ENCODE data around the gene CDR2.

Gene CDR2

GRCh38 chr16:22335668-22336246 lies 38.7 kb downstream of the CDR2 start:
- no peak for TF ChIP-seq SPI1 (IDR thresholded peaks at IDR 0.05; ENCODE audit: borderline replicate concordance, low read depth)
- Histone ChIP-seq H3K27me3 (ENCODE audit: insufficient read depth, poor library complexity, severe bottlenecking) (no peaks in the 10 kb centered on the region), H3K4me3 (replicated peaks; ENCODE audit: insufficient read depth, low read length) (no peak overlapping the region), H3K27ac (replicated peaks) (no peak overlapping the region)
- no peak for DNase-seq (ENCODE audit: low read depth in 1 of 2, low spot score in 1 of 2)

DNA sequence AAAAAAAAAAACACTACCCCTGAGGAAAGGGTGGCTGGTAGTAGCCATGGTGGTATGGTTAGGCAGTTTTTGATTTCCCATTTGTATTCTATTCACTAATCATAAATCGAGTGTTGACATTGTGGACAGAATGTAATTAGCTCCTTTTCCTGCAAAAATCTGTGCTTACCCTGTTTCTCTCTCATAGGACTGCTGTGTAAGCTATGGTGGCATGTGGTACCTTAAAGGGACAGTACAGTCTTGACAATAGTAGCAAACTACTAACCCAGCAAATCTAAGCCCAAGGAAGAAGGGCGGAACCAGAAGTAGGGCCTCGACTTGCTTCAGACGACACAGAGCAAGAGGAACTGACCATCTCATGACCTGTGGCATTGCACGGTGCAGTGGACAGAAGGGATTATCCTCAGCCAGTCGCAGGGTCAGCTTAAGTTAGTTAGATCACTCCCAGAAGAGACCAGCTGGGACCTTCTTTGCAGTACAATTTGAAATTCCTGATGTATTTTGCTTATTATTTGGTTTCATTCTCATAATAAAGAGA lies 40.9 kb downstream of the CDR2 start:
- TF ChIP-seq POLR2AphosphoS5 (IDR thresholded peaks at IDR 0.05; ENCODE audit: low read depth) (no peak), SPI1 (IDR thresholded peaks at IDR 0.05; ENCODE audit: borderline replicate concordance, low read depth) (no peak), GABPA (IDR thresholded peaks at IDR 0.05; ENCODE audit: low read depth) (no peak)
- TF ChIP-seq, protein P1, sequence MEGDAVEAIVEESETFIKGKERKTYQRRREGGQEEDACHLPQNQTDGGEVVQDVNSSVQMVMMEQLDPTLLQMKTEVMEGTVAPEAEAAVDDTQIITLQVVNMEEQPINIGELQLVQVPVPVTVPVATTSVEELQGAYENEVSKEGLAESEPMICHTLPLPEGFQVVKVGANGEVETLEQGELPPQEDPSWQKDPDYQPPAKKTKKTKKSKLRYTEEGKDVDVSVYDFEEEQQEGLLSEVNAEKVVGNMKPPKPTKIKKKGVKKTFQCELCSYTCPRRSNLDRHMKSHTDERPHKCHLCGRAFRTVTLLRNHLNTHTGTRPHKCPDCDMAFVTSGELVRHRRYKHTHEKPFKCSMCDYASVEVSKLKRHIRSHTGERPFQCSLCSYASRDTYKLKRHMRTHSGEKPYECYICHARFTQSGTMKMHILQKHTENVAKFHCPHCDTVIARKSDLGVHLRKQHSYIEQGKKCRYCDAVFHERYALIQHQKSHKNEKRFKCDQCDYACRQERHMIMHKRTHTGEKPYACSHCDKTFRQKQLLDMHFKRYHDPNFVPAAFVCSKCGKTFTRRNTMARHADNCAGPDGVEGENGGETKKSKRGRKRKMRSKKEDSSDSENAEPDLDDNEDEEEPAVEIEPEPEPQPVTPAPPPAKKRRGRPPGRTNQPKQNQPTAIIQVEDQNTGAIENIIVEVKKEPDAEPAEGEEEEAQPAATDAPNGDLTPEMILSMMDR (IDR thresholded peaks at IDR 0.05; ENCODE audit: insufficient read depth, low read length) = no peak
- TF ChIP-seq, protein P2, sequence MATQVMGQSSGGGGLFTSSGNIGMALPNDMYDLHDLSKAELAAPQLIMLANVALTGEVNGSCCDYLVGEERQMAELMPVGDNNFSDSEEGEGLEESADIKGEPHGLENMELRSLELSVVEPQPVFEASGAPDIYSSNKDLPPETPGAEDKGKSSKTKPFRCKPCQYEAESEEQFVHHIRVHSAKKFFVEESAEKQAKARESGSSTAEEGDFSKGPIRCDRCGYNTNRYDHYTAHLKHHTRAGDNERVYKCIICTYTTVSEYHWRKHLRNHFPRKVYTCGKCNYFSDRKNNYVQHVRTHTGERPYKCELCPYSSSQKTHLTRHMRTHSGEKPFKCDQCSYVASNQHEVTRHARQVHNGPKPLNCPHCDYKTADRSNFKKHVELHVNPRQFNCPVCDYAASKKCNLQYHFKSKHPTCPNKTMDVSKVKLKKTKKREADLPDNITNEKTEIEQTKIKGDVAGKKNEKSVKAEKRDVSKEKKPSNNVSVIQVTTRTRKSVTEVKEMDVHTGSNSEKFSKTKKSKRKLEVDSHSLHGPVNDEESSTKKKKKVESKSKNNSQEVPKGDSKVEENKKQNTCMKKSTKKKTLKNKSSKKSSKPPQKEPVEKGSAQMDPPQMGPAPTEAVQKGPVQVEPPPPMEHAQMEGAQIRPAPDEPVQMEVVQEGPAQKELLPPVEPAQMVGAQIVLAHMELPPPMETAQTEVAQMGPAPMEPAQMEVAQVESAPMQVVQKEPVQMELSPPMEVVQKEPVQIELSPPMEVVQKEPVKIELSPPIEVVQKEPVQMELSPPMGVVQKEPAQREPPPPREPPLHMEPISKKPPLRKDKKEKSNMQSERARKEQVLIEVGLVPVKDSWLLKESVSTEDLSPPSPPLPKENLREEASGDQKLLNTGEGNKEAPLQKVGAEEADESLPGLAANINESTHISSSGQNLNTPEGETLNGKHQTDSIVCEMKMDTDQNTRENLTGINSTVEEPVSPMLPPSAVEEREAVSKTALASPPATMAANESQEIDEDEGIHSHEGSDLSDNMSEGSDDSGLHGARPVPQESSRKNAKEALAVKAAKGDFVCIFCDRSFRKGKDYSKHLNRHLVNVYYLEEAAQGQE (IDR thresholded peaks at IDR 0.05; ENCODE audit: insufficient replicate concordance, low read depth) = no peak
- DNase-seq (ENCODE audit: low read depth in 1 of 2, low spot score in 1 of 2) = no peak
- Histone ChIP-seq H3K4me3 (replicated peaks; ENCODE audit: insufficient read depth, low read length) (no peak overlapping the region), H3K27me3 (ENCODE audit: insufficient read depth, poor library complexity, severe bottlenecking) (no peaks in the 10 kb centered on the region), H3K27ac (replicated peaks) (no peak overlapping the region)

GRCh38 chr16:22330326-22330725 lies 44.1 kb downstream of the CDR2 start:
- no peak for DNase-seq (ENCODE audit: low read depth in 1 of 2, low spot score in 1 of 2)
- no peak for TF ChIP-seq POLR2AphosphoS5 (IDR thresholded peaks at IDR 0.05; ENCODE audit: low read depth)
- no peak for TF ChIP-seq SPI1 (IDR thresholded peaks at IDR 0.05; ENCODE audit: borderline replicate concordance, low read depth)
- TF ChIP-seq GABPA (IDR thresholded peaks at IDR 0.05; ENCODE audit: low read depth) = no peak
- TF ChIP-seq, protein P1 (IDR thresholded peaks at IDR 0.05; ENCODE audit: insufficient read depth, low read length) = no peak
- TF ChIP-seq, protein P2 (IDR thresholded peaks at IDR 0.05; ENCODE audit: insufficient replicate concordance, low read depth) = no peak
- Histone ChIP-seq H3K27ac (replicated peaks) (no peak overlapping the region), H3K4me3 (replicated peaks; ENCODE audit: insufficient read depth, low read length) (no peak overlapping the region), H3K27me3 (ENCODE audit: insufficient read depth, poor library complexity, severe bottlenecking) (no peaks in the 10 kb centered on the region)

DNA sequence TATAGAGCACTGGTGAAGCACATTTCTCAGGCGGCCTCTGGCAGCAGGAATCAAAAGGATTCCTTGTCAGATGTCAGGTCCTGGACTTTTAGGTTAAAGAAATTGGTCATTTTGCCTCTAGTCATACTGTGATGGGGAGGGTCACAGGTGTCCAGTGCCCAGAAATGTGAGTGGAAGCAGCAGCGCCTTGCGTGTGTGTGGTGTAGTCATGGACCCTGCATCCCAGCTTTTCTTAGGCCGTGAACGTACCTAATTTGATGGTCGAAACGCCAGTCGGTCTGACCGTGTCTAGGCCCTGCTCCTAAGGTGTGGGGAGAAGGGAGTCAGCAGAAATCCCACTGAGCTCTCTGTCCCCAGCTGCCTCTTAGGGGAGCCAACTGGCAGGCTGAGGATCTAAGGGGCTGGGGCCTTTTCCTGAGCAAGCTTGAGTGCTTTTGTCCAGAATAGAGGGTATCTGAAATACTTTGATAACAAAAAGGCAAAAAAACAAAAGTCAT lies 45.2 kb downstream of the CDR2 start:
- Histone ChIP-seq H3K4me3 (replicated peaks; ENCODE audit: insufficient read depth, low read length) (no peak overlapping the region), H3K27me3 (ENCODE audit: insufficient read depth, poor library complexity, severe bottlenecking) (no peaks in the 10 kb centered on the region), H3K27ac (replicated peaks) (no peak overlapping the region)
- TF ChIP-seq SPI1 (IDR thresholded peaks at IDR 0.05; ENCODE audit: borderline replicate concordance, low read depth) (no peak), GABPA (IDR thresholded peaks at IDR 0.05; ENCODE audit: low read depth) (no peak), POLR2AphosphoS5 (IDR thresholded peaks at IDR 0.05; ENCODE audit: low read depth) (no peak)
- TF ChIP-seq, protein P2 (IDR thresholded peaks at IDR 0.05; ENCODE audit: insufficient replicate concordance, low read depth) = no peak
- TF ChIP-seq, protein P1 (IDR thresholded peaks at IDR 0.05; ENCODE audit: insufficient read depth, low read length) = no peak
- DNase-seq (ENCODE audit: low read depth in 1 of 2, low spot score in 1 of 2) = no peak
